Measurements from ENCODE around the gene HDAC7. TPM values are rescaled to one million over a fixed set of nuclear protein-coding genes. Genes with fewer than 3 reads are reported as not detected.
A peak's percentile ranks its signal among the peaks of the same experiment; 100 is the strongest.

Gene HDAC7
- total and polyA plus RNA-seq, 12 donors: 9.1 to 184 (median 147) TPM

GRCh38 chr12:47854531-47854930, 34.8 kb upstream of the HDAC7 start:
- DNase-seq: no peak
- intact Hi-C loops (cut with DNase I): no loop called here
- H3K27me3 ChIP-seq: no peaks in the 10 kb centered on the region
- no peak overlapping the region for H3K27ac ChIP-seq
- H3K36me3 ChIP-seq (replicated peaks in 1 of 2): peaks cover 0 to 5% of the 10 kb centered on the region in 2 donors
- WGBS, 4 donors: 94 to 98% (median 97%) methylated on average over 4 to 5 of the region's 5 CpGs
- peaks cover 4 to 14% of the 10 kb centered on the region in 2 donors for H3K4me1 ChIP-seq (replicated peaks in 1 of 2)
- no peak overlapping the region for H3K4me3 ChIP-seq
- TF ChIP-seq POLR2A (IDR thresholded peaks at IDR 0.05): no peak
- TF ChIP-seq, protein P1, sequence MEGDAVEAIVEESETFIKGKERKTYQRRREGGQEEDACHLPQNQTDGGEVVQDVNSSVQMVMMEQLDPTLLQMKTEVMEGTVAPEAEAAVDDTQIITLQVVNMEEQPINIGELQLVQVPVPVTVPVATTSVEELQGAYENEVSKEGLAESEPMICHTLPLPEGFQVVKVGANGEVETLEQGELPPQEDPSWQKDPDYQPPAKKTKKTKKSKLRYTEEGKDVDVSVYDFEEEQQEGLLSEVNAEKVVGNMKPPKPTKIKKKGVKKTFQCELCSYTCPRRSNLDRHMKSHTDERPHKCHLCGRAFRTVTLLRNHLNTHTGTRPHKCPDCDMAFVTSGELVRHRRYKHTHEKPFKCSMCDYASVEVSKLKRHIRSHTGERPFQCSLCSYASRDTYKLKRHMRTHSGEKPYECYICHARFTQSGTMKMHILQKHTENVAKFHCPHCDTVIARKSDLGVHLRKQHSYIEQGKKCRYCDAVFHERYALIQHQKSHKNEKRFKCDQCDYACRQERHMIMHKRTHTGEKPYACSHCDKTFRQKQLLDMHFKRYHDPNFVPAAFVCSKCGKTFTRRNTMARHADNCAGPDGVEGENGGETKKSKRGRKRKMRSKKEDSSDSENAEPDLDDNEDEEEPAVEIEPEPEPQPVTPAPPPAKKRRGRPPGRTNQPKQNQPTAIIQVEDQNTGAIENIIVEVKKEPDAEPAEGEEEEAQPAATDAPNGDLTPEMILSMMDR (IDR thresholded peaks at IDR 0.05): no peak
- no peaks in the 10 kb centered on the region for H3K9me3 ChIP-seq (replicated peaks in 1 of 3)

DNA sequence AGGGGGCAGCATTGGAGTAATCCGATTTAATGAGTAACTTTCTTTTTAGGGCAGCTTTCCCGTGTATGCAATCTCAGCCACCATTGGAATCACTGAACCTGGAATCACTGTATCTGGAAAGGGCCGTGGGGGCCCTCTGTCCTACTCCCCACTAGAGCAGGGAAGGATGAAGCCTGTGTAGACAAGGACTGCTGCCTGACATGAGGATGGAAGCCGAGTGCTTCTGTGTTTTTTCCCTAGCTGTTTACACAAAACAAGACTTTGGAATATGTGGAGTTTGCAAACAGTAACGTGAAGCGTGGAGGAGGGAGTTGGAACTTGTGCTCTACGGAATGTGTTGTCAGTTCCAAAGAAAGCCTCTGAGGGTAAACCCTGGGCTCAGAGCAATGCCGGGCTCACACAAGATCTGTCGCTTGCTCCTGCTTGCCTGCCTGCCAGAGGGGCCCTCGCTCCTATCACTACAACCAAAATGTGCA, 32.4 kb upstream of the HDAC7 start:
- H3K27me3 ChIP-seq: no peaks in the 10 kb centered on the region
- 76 to 85% (median 79%) methylated on average over 10 of the region's 10 CpGs for WGBS, 4 donors
- peak in 1 of 7 donors; percentile 15 for DNase-seq

GRCh38 chr12:47851303-47851952, 31.7 kb upstream of the HDAC7 start:
- 51 to 91% (median 70%) methylated on average over 1 to 3 of the region's 3 CpGs for WGBS, 4 donors
- DNase-seq: peak in 3 of 7 donors; percentile 37 to 69 (median 61)
- TF ChIP-seq, protein P1 (IDR thresholded peaks at IDR 0.05): no peak
- no peak for TF ChIP-seq POLR2A (IDR thresholded peaks at IDR 0.05)

More for the DNA sequence above, 32.4 kb upstream of the HDAC7 start:
- no peaks in the 10 kb centered on the region for H3K9me3 ChIP-seq (replicated peaks in 1 of 3)
- TF ChIP-seq POLR2A (IDR thresholded peaks at IDR 0.05): no peak
- TF ChIP-seq, protein P1 (IDR thresholded peaks at IDR 0.05): no peak
- H3K4me1 ChIP-seq (replicated peaks in 1 of 2): peaks cover 0 to 5% of the 10 kb centered on the region in 2 donors
- H3K4me3 ChIP-seq: no peak overlapping the region
- no peak overlapping the region for H3K27ac ChIP-seq
- intact Hi-C loops (cut with DNase I): no loop called here
- H3K36me3 ChIP-seq (replicated peaks in 1 of 2): peaks cover 0 to 2% of the 10 kb centered on the region in 2 donors

GRCh38 chr12:47850153-47851084, 30.7 kb upstream of the HDAC7 start:
- H3K4me1 ChIP-seq (replicated peaks in 1 of 2): peaks cover 0 to 5% of the 10 kb centered on the region in 2 donors
- no peaks in the 10 kb centered on the region for H3K9me3 ChIP-seq (replicated peaks in 1 of 3)
- DNase-seq: no peak
- H3K36me3 ChIP-seq (replicated peaks in 1 of 2): peaks cover 0 to 8% of the 10 kb centered on the region in 2 donors
- intact Hi-C loops (cut with DNase I): no loop called here
- TF ChIP-seq, protein P1 (IDR thresholded peaks at IDR 0.05): no peak
- TF ChIP-seq POLR2A (IDR thresholded peaks at IDR 0.05): no peak
- H3K4me3 ChIP-seq: no peak overlapping the region
- WGBS, 4 donors: 55 to 68% (median 61%) methylated on average over 12 of the region's 12 CpGs
- H3K27ac ChIP-seq: no peak overlapping the region
- H3K27me3 ChIP-seq: no peaks in the 10 kb centered on the region

More at GRCh38 chr12:47851303-47851952, 31.7 kb upstream of the HDAC7 start:
- H3K27ac ChIP-seq: no peak overlapping the region
- H3K27me3 ChIP-seq: no peaks in the 10 kb centered on the region
- intact Hi-C loops (cut with DNase I): no loop called here
- no peak overlapping the region for H3K4me3 ChIP-seq
- peaks cover 0 to 5% of the 10 kb centered on the region in 2 donors for H3K4me1 ChIP-seq (replicated peaks in 1 of 2)
- no peaks in the 10 kb centered on the region for H3K9me3 ChIP-seq (replicated peaks in 1 of 3)
- peaks cover 0 to 2% of the 10 kb centered on the region in 2 donors for H3K36me3 ChIP-seq (replicated peaks in 1 of 2)

Data from adrenal gland (tissue), 12 donors.